Measurements from ENCODE around the gene IKZF1. TPM values are rescaled to one million over a fixed set of nuclear protein-coding genes. Genes with fewer than 3 reads are reported as not detected.

The IKZF1 gene
- total RNA-seq, 1 donor from 2014 or later: 360 TPM

GRCh38 chr7:50292165-50292757 is 12.3 kb upstream of the IKZF1 start:
- Mint-ChIP-seq H3K9me3 (no peaks in the 10 kb centered on the region), H3K4me1 (ENCODE audit: low read depth) (peaks cover 40% of the 10 kb centered on the region), H3K27me3 (ENCODE audit: low read depth) (peaks cover 5% of the 10 kb centered on the region), H3K36me3 (ENCODE audit: low read depth) (no peaks in the 10 kb centered on the region), H3K4me3 (ENCODE audit: low read depth) (no peak overlapping the region), H3K27ac (peak overlapping the region; percentile 16)
- intact Hi-C loops (cut with micrococcal nuclease): loop anchor here (1.0 to 2.0 kb wide), 3 partner anchors 13 to 25 kb away; no protein-coding TSS in a partner anchor
- DNase-seq (ENCODE audit: low spot score): no peak

GRCh38 chr7:50292763-50293162 is 11.8 kb upstream of the IKZF1 start:
- no peak overlapping the region for H3K4me3 Mint-ChIP-seq (ENCODE audit: low read depth)
- H3K27me3 Mint-ChIP-seq (ENCODE audit: low read depth): peaks cover 5% of the 10 kb centered on the region
- peak overlapping the region; percentile 16 for H3K27ac Mint-ChIP-seq
- H3K36me3 Mint-ChIP-seq (ENCODE audit: low read depth): no peaks in the 10 kb centered on the region
- peaks cover 38% of the 10 kb centered on the region for H3K4me1 Mint-ChIP-seq (ENCODE audit: low read depth)
- no peak for DNase-seq (ENCODE audit: low spot score)
- intact Hi-C loops (cut with micrococcal nuclease): loop anchor here (1.0 to 2.0 kb wide), 3 partner anchors 14 to 25 kb away; no protein-coding TSS in a partner anchor
- no peaks in the 10 kb centered on the region for H3K9me3 Mint-ChIP-seq

GRCh38 chr7:50293509-50294179 is 10.9 kb upstream of the IKZF1 start:
- H3K36me3 Mint-ChIP-seq (ENCODE audit: low read depth): no peaks in the 10 kb centered on the region
- no peaks in the 10 kb centered on the region for H3K9me3 Mint-ChIP-seq
- intact Hi-C loops (cut with micrococcal nuclease): loop anchor here (2.0 kb wide), 1 partner anchor 15 kb away; no protein-coding TSS in a partner anchor
- no peak overlapping the region for H3K4me3 Mint-ChIP-seq (ENCODE audit: low read depth)
- H3K4me1 Mint-ChIP-seq (ENCODE audit: low read depth): peaks cover 34% of the 10 kb centered on the region
- peaks cover 5% of the 10 kb centered on the region for H3K27me3 Mint-ChIP-seq (ENCODE audit: low read depth)
- H3K27ac Mint-ChIP-seq: no peak overlapping the region
- DNase-seq (ENCODE audit: low spot score): no peak

GRCh38 chr7:50295133-50295532 is 9.4 kb upstream of the IKZF1 start:
- peaks cover 40% of the 10 kb centered on the region for H3K4me1 Mint-ChIP-seq (ENCODE audit: low read depth)
- H3K36me3 Mint-ChIP-seq (ENCODE audit: low read depth): no peaks in the 10 kb centered on the region
- no peaks in the 10 kb centered on the region for H3K9me3 Mint-ChIP-seq
- intact Hi-C loops (cut with micrococcal nuclease): no loop called here
- no peak for DNase-seq (ENCODE audit: low spot score)
- H3K27me3 Mint-ChIP-seq (ENCODE audit: low read depth): peaks cover 3% of the 10 kb centered on the region
- H3K4me3 Mint-ChIP-seq (ENCODE audit: low read depth): no peak overlapping the region
- no peak overlapping the region for H3K27ac Mint-ChIP-seq

- intact Hi-C loops (cut with micrococcal nuclease): no loop called here
- no peak for DNase-seq (ENCODE audit: low spot score)
- H3K36me3 Mint-ChIP-seq (ENCODE audit: low read depth): no peaks in the 10 kb centered on the region
- peaks cover 3% of the 10 kb centered on the region for H3K27me3 Mint-ChIP-seq (ENCODE audit: low read depth)
- H3K4me3 Mint-ChIP-seq (ENCODE audit: low read depth): no peak overlapping the region
- peaks cover 49% of the 10 kb centered on the region for H3K4me1 Mint-ChIP-seq (ENCODE audit: low read depth)
- H3K27ac Mint-ChIP-seq: no peak overlapping the region
- H3K9me3 Mint-ChIP-seq: no peaks in the 10 kb centered on the region
Measured at GRCh38 chr7:50296799-50297198, 7.7 kb upstream of the IKZF1 start.

GRCh38 chr7:50298811-50299562 is 5.5 kb upstream of the IKZF1 start:
- no peak overlapping the region for H3K4me3 Mint-ChIP-seq (ENCODE audit: low read depth)
- intact Hi-C loops (cut with micrococcal nuclease): no loop called here
- DNase-seq (ENCODE audit: low spot score): no peak
- H3K27ac Mint-ChIP-seq: no peak overlapping the region
- H3K27me3 Mint-ChIP-seq (ENCODE audit: low read depth): peaks cover 2% of the 10 kb centered on the region
- no peaks in the 10 kb centered on the region for H3K9me3 Mint-ChIP-seq
- H3K36me3 Mint-ChIP-seq (ENCODE audit: low read depth): no peaks in the 10 kb centered on the region
- peaks cover 32% of the 10 kb centered on the region for H3K4me1 Mint-ChIP-seq (ENCODE audit: low read depth)

GRCh38 chr7:50300336-50300735 is 4.2 kb upstream of the IKZF1 start:
- Mint-ChIP-seq H3K4me3 (ENCODE audit: low read depth) (no peak overlapping the region), H3K4me1 (ENCODE audit: low read depth) (peaks cover 31% of the 10 kb centered on the region), H3K9me3 (no peaks in the 10 kb centered on the region)

GRCh38 chr7:50302486-50303334 is 1.8 kb upstream of the IKZF1 start:
- intact Hi-C loops (cut with micrococcal nuclease): no loop called here
- Mint-ChIP-seq H3K4me1 (ENCODE audit: low read depth) (peaks cover 32% of the 10 kb centered on the region), H3K36me3 (ENCODE audit: low read depth) (peaks cover 29% of the 10 kb centered on the region), H3K27me3 (ENCODE audit: low read depth) (no peaks in the 10 kb centered on the region), H3K4me3 (ENCODE audit: low read depth) (peak overlapping the region; percentile 79), H3K27ac (peak overlapping the region; percentile 50), H3K9me3 (no peaks in the 10 kb centered on the region)
- DNase-seq (ENCODE audit: low spot score): no peak

More at GRCh38 chr7:50300336-50300735, 4.2 kb upstream of the IKZF1 start:
- intact Hi-C loops (cut with micrococcal nuclease): no loop called here
- no peaks in the 10 kb centered on the region for H3K27me3 Mint-ChIP-seq (ENCODE audit: low read depth)
- H3K36me3 Mint-ChIP-seq (ENCODE audit: low read depth): peaks cover 6% of the 10 kb centered on the region
- no peak overlapping the region for H3K27ac Mint-ChIP-seq
- DNase-seq (ENCODE audit: low spot score): no peak

- H3K9me3 Mint-ChIP-seq: no peaks in the 10 kb centered on the region
- no peak for DNase-seq (ENCODE audit: low spot score)
- peaks cover 37% of the 10 kb centered on the region for H3K4me1 Mint-ChIP-seq (ENCODE audit: low read depth)
Measured at GRCh38 chr7:50303335-50304128, 984 bp upstream of the IKZF1 start.

GRCh38 chr7:50304911-50305582 is 531 bp downstream of the IKZF1 start:
- H3K27me3 Mint-ChIP-seq (ENCODE audit: low read depth): no peaks in the 10 kb centered on the region
- peak; percentile 56 for DNase-seq (ENCODE audit: low spot score)
- H3K4me3 Mint-ChIP-seq (ENCODE audit: low read depth): peak overlapping the region; percentile 99
- H3K9me3 Mint-ChIP-seq: no peaks in the 10 kb centered on the region
- intact Hi-C loops (cut with micrococcal nuclease): loop anchor here (1.0 to 5.0 kb wide), 3 partner anchors 42 to 142 kb away; no protein-coding TSS in a partner anchor
- H3K27ac Mint-ChIP-seq: peak overlapping the region; percentile 98
- peaks cover 31% of the 10 kb centered on the region for H3K4me1 Mint-ChIP-seq (ENCODE audit: low read depth)
- peaks cover 53% of the 10 kb centered on the region for H3K36me3 Mint-ChIP-seq (ENCODE audit: low read depth)

More at GRCh38 chr7:50303335-50304128, 984 bp upstream of the IKZF1 start:
- intact Hi-C loops (cut with micrococcal nuclease): no loop called here
- H3K4me3 Mint-ChIP-seq (ENCODE audit: low read depth): peak overlapping the region; percentile 79
- H3K27ac Mint-ChIP-seq: peak overlapping the region; percentile 50
- no peaks in the 10 kb centered on the region for H3K27me3 Mint-ChIP-seq (ENCODE audit: low read depth)
- peaks cover 37% of the 10 kb centered on the region for H3K36me3 Mint-ChIP-seq (ENCODE audit: low read depth)
